Right ventricle myocardium superior (tissue), 1 donor: Measurements from ENCODE around the gene NR2F2. TPM values are rescaled to one million over a fixed set of nuclear protein-coding genes. Genes with fewer than 3 reads are reported as not detected.

Experiments used
- ATAC-seq: fragments of 200-7000 bp; cut with Tn5 transposase; one replicate; pipeline ENCODE4 v1.9.1; 2020; ENCODE audit warnings: mild to moderate bottlenecking; ENCODE audit not compliant: poor library complexity
- DNase-seq: peaks from one replicate; pipeline ENCODE4 v3.0.0-alpha.2; 2020
- intact Hi-C: fragments of 100-400 bp; cut with DNase I; formaldehyde crosslinking; loops from one replicate; pipeline ENCODE4 v1.11.2; 2022
- total RNA-seq: library from RNA; stranded (reverse); fragmentation: NEBNext Ultra II Directional; extraction: Animal tissue kit (Norgen Biotek cat#: 25700); gene quantifications from one replicate; pipeline ENCODE4 v1.2.1, GENCODE V29; 2021
- donor health status: DM: no; HTN: yes; CAD: no; lungs with severe emphysema.

Gene NR2F2
- total RNA-seq, 1 donor from 2014 or later: 11.0 TPM

DNA sequence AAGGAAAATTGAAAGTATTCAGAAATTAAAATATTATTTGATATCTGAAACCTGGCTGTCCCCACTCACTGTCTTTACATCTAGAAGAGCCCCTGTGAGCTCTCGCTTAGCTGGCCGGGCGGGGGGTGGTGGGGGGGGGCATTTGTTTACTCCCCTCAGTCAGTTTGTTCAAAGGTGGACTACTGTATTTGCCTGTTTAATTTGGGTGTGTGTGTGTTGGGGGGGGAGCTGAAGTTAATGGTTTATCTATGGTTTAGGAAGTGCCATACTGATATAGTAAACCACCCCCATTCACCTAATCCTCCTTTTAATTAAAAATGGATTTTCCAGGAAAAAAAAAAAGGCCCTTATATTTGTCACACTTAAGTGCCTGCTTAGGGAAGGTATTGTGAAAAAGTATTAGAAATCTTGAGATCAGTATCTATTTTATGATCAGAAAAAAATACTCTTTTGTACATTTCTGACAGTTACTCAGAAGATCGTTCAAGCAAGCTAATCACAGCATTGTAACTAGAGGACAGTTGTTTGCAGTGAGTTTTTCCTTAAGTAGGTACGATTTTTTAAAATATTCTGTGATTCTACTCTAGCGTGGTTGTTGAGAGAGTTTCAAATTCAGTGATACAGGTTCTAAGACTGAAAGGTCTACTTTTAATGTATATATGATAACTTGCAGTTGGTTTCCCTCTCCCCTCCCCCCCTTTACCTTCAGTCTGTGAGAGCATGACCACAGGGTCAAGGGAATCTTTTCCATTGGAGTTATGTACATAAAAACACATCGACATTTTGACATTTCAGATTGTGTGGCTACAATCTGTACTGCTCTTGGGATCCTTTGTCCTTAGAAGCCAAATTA lies 8.5 kb downstream of the NR2F2 start:
- DNase-seq: no peak
- intact Hi-C loops: no loop called here
- ATAC-seq: no peak

DNA sequence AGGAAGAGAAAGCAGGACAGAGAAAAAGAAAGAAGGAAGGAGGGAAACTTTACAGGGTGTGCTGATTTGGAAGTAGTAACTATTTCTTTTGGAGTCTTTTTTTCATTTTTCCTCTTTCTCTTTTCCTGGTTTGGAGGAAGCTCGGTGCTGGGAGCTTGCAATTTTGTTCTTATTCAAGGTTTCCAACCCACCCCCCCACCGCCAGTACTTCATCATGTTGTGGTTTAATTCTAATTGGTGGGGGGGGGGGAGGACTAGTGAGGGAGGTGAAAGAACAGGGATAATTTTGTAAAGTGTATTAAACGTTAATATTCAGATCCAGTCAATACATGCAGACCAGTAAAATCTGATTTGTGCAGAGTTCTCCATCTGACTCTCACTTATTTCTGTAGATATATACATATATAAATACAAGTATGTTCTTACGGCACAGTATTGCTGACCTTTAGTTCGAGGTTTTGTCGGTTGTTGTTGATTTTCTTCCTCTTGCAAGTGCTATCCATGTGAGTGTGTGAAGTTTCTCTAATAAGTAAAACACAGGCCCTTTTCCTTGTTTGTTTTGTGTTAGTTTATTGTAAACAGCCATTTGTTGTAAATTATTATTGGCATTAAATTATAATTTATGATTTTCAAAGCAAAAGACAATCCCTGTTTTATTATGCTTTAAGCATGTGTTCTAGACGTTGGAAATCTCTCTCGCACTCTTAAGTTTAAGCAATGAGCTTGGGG lies 9.3 kb downstream of the NR2F2 start:
- DNase-seq (no peak), ATAC-seq (no peak)
- intact Hi-C loops: loop anchor here (5.0 kb wide), 1 partner anchor 1082 kb away; no protein-coding TSS in a partner anchor

DNA sequence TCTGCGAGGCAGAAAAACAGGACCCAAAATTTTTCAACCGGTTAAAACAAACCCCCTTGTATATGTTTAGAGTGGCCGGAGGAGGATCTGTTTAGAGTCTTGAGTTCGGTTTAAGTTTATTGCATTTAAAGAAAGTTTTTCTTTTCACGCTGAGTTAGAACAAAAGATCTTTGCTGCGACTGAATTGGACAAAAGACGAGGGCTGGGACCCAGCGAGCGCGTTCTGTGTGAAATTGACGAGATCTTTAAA lies 9.8 kb downstream of the NR2F2 start:
- DNase-seq (no peak), ATAC-seq (no peak)
- intact Hi-C loops: loop anchor here (5.0 kb wide), 1 partner anchor 1083 kb away; no protein-coding TSS in a partner anchor

DNA sequence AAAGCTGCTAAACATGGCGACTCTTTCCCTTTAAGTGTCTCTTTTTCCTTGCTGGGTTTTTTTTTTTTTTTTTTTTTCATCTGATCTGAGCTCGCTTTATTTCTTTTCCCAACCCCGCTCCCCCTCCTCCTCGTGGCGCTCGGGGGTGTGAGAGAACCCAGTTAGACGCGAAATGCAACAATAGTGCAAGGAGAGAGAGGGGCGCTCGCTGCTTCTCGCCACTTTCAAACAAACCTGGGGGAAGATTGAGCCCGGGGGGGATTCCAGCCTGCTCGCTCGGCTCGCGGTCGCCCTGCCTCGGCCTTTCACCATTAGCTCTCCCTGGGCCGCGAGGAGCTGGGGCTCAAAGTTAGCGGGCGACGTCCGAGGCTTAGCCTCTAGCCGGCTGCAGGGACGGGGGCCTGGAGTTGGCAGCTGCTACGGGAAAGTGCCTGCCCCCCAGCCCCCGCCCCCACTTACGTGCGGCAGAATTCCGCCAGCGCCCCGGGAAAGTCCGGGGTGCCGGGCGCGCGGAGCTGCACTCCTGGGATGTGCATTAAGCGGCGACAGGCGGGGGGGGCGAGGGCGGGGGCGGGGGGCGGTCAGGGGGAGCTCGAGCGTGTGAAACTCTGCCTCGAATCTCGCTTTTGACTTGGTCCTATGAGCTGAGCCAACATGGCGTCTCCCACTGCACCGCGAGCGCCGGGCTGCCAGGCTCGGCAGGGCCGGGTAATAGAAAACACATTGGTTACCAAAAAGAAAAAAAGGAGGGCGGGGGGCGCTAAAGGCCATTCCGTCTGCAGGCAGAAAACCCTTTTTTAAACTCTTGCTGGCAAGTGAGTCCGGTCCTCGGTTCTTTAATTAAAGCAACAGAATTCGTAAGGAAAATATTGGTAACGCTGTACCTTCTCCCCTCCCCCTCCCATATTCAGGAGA lies 10.4 kb downstream of the NR2F2 start:
- intact Hi-C loops: loop anchor here (5.0 kb wide), 1 partner anchor 1084 kb away; no protein-coding TSS in a partner anchor

DNA sequence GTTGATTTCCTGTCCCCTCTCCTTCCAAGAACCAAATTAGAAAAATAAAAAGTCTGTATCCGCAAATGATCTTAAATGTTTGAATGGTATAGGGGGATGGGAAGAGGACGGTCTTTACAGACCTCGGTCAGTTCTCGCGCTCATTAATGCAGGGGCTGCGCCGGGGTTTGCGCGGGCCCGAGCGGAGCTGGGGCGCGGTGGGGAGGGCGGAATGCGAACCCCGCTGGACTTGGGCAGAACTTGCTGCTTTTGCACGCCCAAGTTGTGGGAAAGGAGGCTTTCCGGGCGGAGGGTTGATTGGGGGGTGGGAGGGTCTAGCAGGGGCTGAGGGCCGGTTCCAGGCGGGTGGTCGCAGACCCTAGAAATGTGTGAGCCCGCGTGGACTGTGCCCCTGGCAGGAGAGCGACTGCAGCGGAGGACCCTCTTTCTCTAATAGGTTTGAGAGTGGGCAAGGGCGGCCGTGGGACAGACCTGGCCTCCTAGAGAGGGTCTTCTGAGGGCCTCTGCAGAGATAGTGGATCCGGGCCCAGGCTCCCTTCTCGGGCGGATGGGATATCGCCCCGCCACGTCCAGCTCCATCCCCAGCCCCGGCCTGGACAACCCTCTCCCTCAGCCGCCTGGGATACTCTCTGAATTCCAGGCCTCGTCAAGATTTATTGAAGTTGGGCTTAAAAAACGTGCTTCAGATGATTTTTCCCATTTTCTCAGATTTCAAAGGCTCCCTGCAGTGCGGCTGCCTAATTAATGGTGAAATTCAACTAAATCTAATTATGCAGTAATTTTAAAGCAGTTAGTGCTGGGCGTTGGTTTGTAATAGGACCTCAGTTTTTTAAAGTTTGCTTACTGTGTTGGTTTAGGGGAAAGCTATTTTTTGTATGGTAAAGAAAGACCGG lies 11.3 kb downstream of the NR2F2 start:
- ATAC-seq (peak; percentile 26), DNase-seq (peak; percentile 52)
- intact Hi-C loops: loop anchor here (5.0 kb wide), 1 partner anchor 1084 kb away; no protein-coding TSS in a partner anchor

More for the DNA sequence above, 10.4 kb downstream of the NR2F2 start:
- ATAC-seq (peak; percentile 68), DNase-seq (peak; percentile 62)

DNA sequence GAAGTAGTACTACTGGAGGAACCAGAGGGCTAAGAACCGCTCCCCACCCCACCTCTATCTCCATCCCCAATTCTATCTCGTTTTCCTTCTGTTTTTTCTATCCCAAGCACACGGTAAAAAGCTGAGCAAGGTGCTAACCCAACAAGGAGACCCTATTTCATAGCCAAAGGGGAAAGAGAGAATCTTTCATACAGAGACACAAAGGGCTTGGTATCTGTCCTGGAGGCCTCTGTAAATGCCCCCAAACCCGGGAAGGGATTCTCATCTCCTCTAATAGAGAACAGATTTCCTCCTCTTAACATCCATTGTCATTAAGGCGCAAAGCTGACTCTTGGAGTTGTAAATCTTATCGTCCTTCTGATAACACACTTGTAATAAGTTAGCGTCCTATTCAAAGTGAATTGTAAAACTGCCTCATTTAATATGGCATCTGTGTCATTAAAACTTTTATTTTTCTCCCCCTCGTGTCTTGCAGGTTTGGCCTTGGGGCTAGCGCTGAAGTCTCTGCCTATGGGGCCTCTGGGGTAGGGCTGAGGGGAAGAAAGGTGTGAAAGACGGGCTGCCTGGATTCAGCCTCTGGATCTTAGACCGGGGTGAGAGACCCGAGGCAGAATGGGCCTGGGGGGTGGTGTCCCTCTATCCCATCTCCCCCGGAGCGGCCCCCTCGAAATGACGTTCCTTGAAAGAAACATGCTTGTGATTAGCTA lies 12.1 kb downstream of the NR2F2 start:
- intact Hi-C loops: loop anchor here (5.0 kb wide), 1 partner anchor 1085 kb away; no protein-coding TSS in a partner anchor
- ATAC-seq (no peak), DNase-seq (no peak)

DNA sequence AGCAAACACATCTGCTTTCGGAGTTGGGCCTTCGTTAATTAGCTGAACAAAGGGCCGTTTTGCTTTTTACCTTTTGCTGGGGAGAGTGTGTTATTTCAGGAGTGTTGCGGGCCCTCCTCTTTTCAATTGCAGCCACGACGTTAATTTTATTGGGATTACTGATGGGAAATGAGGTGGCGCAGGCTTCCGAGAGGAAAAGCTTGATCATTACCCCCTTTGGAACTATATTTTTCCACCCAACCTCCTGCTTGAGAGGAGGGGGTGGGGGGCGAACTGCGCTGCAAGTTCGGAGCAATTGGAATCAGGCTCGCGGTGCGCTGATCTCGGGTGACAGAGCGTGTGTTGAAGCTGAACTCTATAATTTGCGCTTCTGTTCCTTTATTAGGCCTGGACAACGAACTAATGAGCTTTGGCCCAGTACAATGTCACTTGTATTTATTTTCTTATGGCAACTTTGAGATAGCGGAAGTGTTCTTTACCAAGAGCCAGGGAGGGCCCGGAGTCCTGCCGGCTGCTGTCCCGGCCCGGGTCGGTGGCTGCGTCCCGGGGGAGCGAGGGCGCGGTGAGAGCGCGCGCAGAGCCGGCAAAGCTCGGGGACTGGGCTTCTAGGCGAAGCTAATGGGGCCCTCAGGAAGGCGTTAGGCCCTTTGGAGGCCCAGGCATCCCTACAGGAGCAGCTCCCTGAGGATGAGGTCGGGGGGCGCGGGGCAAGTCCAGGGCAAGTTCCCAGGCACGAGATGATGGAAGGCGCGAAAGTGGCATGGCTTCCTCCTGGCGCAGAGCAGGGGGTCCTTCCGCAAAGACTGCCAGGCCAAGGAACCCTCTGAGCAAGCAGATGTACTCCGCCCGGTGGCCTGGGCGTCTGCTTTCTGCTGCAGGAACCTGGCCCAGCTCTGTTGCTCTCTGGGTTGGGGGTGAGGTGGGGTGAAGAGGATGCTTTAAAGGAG lies 12.9 kb downstream of the NR2F2 start:
- ATAC-seq: no peak
- DNase-seq: peak; percentile 51
- intact Hi-C loops: loop anchor here (5.0 kb wide), 1 partner anchor 1086 kb away; no protein-coding TSS in a partner anchor

DNA sequence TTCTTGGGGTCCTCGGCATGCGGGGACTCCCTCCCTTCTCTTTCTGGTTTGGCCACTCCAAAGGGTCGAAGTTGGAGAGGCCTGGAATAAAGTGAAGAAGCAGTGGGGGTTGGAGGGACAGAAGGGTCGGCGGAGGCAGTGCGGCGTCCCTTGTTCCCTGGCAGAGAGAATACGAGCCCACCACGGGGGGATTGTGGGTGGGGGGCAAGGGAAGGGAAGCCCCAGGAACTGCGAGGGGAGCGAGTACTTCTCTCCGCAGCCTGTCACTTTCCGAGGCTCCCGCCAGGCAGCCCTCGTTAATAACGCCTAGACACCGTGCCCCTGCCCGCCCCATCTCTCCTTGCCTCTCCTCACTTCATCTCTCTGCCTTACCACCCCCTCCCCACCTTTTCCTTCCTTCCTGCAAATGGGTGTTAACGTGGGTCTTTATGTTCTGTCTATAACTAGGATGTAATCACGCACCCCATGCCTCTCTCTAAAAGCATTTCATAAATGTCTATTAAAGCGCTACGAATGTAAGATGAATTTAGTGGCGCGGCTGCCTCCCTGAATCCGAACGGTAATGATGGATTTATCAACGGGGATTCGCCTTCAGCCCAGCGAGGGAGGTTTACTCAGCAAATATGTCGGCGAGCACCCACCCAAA lies 13.7 kb downstream of the NR2F2 start:
- no peak for DNase-seq
- ATAC-seq: no peak
- intact Hi-C loops: loop anchor here (5.0 kb wide), 1 partner anchor 1087 kb away; no protein-coding TSS in a partner anchor

DNA sequence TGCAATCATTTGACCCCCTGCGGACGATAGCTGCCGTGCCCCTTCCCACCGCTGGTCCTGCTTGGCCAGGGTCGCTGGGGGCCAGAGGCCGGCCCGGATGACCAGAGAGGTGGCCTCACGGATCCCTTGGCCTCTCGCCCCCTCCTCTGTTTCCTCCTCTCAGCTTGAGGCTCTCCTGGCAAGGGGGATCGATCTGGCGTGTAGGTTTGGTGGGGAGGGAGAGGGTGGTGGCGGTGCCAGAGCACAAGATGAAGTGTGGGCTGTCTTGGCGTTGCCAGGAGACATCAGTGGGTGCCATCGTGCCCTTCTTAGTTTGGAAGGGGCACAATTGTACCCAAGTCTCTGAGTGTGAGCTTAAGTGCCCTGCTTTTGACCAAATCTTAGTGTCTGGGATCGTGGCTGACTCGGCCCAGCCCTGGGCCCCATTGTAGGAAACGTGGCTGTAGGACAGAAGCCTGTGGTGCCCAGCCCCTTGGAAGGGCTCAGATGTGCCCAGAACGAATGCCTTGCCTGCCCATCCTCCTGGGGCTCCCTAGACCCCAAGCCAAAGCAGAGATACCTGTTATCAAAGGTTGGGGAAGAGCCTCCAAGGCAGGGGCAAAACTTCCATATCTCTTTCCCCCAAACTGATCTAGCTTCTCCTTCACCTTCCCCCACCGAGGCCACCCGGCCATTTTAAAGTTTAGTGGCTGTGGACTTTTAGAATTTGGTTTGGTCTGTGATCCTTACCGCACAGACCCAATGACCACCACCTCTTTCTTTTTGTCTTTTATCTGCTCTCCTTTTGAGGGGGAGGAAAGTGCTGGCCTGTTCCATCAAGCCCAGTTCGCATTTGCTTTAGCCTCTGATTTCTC lies 14.4 kb downstream of the NR2F2 start:
- intact Hi-C loops: loop anchor here (5.0 kb wide), 1 partner anchor 1088 kb away; no protein-coding TSS in a partner anchor
- no peak for ATAC-seq
- DNase-seq: no peak

DNA sequence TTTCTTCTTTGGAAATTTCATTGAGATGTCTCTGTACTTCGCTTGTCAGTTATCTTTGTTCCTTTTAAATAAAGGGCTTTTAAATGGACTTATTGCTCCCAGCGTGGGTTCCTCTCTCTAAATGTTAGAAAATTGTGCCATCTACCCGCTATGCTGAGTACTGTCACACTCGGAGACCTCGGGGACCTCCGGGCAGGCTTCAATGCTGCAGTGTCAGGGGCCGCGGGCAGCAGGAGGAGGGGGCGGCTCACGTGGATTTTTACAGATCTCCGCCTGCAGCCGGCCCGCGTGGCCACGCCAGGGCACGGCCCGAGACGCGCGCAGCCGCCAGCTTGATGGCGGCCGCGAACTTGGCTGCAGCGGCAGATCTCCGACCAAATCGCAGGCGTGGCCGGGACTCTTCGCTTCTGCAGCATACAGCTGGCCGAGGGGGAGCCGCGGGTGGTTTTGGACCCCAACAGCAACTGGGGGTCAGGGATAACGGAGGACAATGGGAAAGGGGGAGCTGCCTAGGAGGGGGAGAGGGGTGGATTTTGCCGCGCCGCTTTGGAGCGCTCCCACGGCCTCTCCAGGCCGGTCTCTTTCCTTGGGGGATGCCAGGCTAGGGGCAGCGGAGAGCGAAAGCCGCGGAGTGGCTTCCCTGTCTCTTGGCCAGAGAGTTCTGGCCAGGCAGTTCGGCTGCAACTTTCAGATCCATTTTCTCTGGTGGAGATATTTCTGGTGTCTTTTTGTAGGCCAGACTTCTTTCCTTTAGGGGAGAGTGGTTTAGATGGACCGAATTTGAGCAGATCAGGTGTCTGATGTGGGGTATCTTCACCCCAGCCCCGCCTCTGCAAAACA lies 15.3 kb downstream of the NR2F2 start:
- DNase-seq (peak; percentile 86), ATAC-seq (peak; percentile 86)
- intact Hi-C loops: no loop called here

DNA sequence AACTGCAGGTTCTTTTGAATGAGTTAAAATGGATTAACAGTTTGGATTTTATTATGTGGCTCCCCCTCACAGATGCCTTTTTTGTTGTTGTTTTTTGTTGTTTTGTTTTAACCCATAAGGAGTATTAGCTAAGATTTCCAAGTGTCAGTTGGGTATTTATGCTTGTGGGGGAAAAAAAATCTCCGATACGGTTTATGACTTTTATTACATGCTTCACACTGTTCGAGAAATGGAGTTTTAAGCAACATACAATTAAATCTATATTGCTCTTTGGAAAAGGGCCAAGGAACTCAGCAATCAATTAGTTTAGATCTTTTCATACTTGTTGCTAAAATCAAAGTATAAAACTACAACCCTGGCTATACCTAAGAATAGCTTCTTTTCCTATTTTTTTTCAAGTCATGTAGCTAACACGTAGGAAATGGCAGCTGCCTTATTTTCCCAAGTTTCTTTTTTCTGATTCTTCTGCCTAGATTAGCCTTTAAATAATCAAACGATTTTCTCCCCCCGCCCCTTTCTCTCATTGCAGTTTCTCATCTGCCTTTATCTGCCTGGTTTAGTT lies 16.0 kb downstream of the NR2F2 start:
- DNase-seq: no peak
- intact Hi-C loops: no loop called here
- ATAC-seq: no peak

DNA sequence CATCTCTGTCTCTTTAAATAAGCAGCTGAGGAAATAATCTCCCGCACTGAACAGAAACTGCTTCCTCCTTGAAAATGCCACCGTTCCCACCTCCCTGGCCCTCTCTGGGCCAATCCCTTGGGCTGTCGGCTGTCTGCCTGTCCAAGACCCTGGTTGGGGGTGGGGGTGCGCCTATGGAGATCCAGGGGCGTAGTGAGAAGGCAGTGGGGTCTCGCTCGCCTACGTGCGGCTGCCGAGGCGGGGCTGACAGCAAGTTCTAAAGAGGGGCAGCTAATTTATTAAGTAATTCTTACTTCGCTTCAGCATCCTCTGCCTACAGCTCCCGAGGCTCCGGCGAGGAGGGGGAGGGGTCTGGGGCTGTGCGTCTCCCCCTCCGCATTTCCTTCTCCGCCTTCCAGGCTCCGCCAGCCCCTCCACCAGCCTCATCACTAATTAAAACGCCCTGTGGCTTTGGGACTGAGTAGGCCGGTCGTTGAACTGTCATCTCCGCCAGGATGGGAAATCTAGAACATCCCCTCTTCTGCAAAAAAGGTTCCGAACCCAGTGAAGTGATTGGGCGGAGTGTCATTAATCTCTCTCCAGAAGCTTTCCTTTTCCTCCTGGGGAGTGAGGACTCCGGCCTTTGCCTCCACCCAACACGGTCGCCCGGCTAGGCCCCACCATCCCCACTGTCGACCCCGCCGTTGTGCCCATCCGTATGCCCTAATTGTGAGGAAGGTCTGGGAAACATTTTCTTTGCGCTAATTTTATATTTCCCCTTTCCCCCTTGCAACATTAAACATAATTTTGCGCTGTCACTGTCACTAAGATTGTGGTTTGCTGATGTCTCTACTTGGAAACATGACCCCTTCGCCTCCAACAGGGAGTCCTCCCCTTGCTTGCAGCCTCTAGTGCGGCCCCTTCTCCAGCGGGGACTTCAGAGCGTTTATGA lies 16.9 kb downstream of the NR2F2 start:
- ATAC-seq (peak; percentile 13), DNase-seq (peak; percentile 63)
- intact Hi-C loops: no loop called here
